GM12864 (cell line): ENCODE results near the gene TPSB2.

Experiments
- DNase-seq: peaks from one replicate; pipeline ENCODE4 v3.0.0-alpha.2; 2011; ENCODE audit warnings: low read depth
- H3K4me3 ChIP-seq: 2 replicates; pipeline ENCODE4 v1.5.1; 2011; ENCODE audit warnings: mild to moderate bottlenecking, low read depth, low read length, control low read depth
- CTCF ChIP-seq: IDR thresholded peaks from 2 replicates; pipeline ENCODE4 v1.5.1; 2011; ENCODE audit warnings: low read depth, mild to moderate bottlenecking, moderate library complexity, low read length, control low read depth, inconsistent platforms; ENCODE audit errors: missing control alignments

Gene TPSB2

GRCh38 chr16:1216681-1217400, 13.1 kb downstream of the TPSB2 start:
- DNase-seq: no peak
- no peak overlapping the region for H3K4me3 ChIP-seq
- TF ChIP-seq CTCF: no peak

GRCh38 chr16:1216296-1216619, 13.7 kb downstream of the TPSB2 start:
- no peak overlapping the region for H3K4me3 ChIP-seq
- no peak for TF ChIP-seq CTCF
- no peak for DNase-seq

- no peak for TF ChIP-seq CTCF
- H3K4me3 ChIP-seq: no peak overlapping the region
- no peak for DNase-seq
Observed at GRCh38 chr16:1215574-1216295, 14.2 kb downstream of the TPSB2 start.

- H3K4me3 ChIP-seq: no peak overlapping the region
- no peak for TF ChIP-seq CTCF
- DNase-seq: no peak
Observed at GRCh38 chr16:1214719-1215118, 15.3 kb downstream of the TPSB2 start.

GRCh38 chr16:1213796-1214372, 16.1 kb downstream of the TPSB2 start:
- no peak overlapping the region for H3K4me3 ChIP-seq
- DNase-seq: no peak
- no peak for TF ChIP-seq CTCF

GRCh38 chr16:1213231-1213630, 16.8 kb downstream of the TPSB2 start:
- no peak overlapping the region for H3K4me3 ChIP-seq
- no peak for DNase-seq
- TF ChIP-seq CTCF: no peak
